Activated B cell treated with CpG ODN at 0.5 μM for 24 hours (primary cell): ENCODE measurements around the gene NT5DC3. TPM values are rescaled to one million over a fixed set of nuclear protein-coding genes. Genes with fewer than 3 reads are reported as not detected.

ENCODE experiments used
- ATAC-seq: fragments of 200-7000 bp; cut with Tn5 transposase; one replicate; pipeline ENCODE4 v1.10.0; 2021; ENCODE audit warnings: low read depth, mild to moderate bottlenecking, moderate library complexity
- CTCF ChIA-PET: fragments of 350-600 bp; sonication (Branson Sonifier 250); formaldehyde crosslinking; loops from one replicate; lab custom pipeline; 2021; ENCODE audit warnings: antibody characterized with exemption; lab: Charles Lee
- POLR2A ChIA-PET: fragments of 350-600 bp; sonication (Branson Sonifier 250); formaldehyde crosslinking; loops from one replicate; lab custom pipeline; 2021; ENCODE audit warnings: antibody characterized with exemption; lab: Charles Lee
- DNase-seq: peaks from one replicate; pipeline ENCODE4 v3.0.0; 2022
- H3K27ac Mint-ChIP-seq: one replicate; pipeline ENCODE4 v1.8.0; 2020; ENCODE audit warnings: mixed read lengths
- H3K27me3 Mint-ChIP-seq: one replicate; pipeline ENCODE4 v1.8.0; 2021; ENCODE audit warnings: mixed read lengths
- H3K36me3 Mint-ChIP-seq: one replicate; pipeline ENCODE4 v1.8.0; 2021; ENCODE audit warnings: low read depth, mixed read lengths
- H3K4me1 Mint-ChIP-seq: one replicate; pipeline ENCODE4 v1.8.0; 2021; ENCODE audit warnings: mixed read lengths
- H3K4me3 Mint-ChIP-seq: one replicate; pipeline ENCODE4 v1.8.0; 2020; ENCODE audit warnings: mild to moderate bottlenecking, mixed read lengths
- H3K9me3 Mint-ChIP-seq: one replicate; pipeline ENCODE4 v1.8.0; 2020; ENCODE audit warnings: mixed read lengths
- CTCF ChIP-seq: fragments of 200-600 bp; IDR thresholded peaks from one replicate; pipeline ENCODE4 v1.8.0; 2022; ENCODE audit warnings: antibody characterized with exemption, mild to moderate bottlenecking
- intact Hi-C: fragments of 100-400 bp; cut with micrococcal nuclease; formaldehyde crosslinking; loops from one replicate; pipeline ENCODE4 v1.15.1; 2024
- total RNA-seq: library from RNA; stranded (reverse); gene quantifications from 2 replicates; pipeline ENCODE4 v1.2.3, GENCODE V29; 2022

Gene NT5DC3
- total RNA-seq, 1 donor from 2014 or later: 11.6 TPM

GRCh38 chr12:103846415-103846814 is 5.4 kb upstream of the NT5DC3 start:
- TF ChIP-seq CTCF: no peak
- CTCF ChIA-PET: no interaction called here
- DNase-seq (no peak), ATAC-seq (no peak)
- no peak overlapping the region for H3K4me3 Mint-ChIP-seq
- H3K36me3 Mint-ChIP-seq: no peaks in the 10 kb centered on the region
- intact Hi-C loops: no loop called here
- H3K27me3 Mint-ChIP-seq: no peaks in the 10 kb centered on the region
- no peaks in the 10 kb centered on the region for H3K9me3 Mint-ChIP-seq
- no peak overlapping the region for H3K27ac Mint-ChIP-seq
- POLR2A ChIA-PET: no interaction called here
- H3K4me1 Mint-ChIP-seq: peaks cover 7% of the 10 kb centered on the region

DNA sequence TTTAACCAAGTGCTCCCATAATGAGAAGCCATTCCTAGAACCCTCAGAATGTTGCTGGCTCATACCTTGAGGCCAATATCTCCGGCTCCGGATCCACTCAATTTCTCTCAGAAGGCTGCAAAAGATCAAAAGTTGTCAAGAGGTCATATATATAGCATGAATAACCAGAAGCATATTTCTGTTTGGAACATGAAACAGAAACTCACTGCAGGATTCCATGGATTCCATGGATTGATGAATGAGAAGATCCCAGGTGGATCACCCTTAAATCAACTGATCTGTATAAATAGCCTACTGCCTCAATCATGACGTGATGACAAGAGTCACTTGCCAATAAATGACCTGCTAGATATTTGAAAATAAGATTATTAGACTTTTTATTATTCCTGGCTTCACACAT is 3.3 kb upstream of the NT5DC3 start:
- H3K9me3 Mint-ChIP-seq: no peaks in the 10 kb centered on the region
- H3K27me3 Mint-ChIP-seq: no peaks in the 10 kb centered on the region
- no peaks in the 10 kb centered on the region for H3K36me3 Mint-ChIP-seq
- POLR2A ChIA-PET: no interaction called here
- H3K4me1 Mint-ChIP-seq: peaks cover 19% of the 10 kb centered on the region
- no peak overlapping the region for H3K27ac Mint-ChIP-seq
- no peak for DNase-seq
- CTCF ChIA-PET: no interaction called here
- H3K4me3 Mint-ChIP-seq: no peak overlapping the region
- ATAC-seq: no peak
- TF ChIP-seq CTCF: no peak
- intact Hi-C loops: loop anchor here (5.0 kb wide), 1 partner anchor 1782 kb away; the partner anchor contains the start of gene WASHC3

GRCh38 chr12:103841690-103842584 is 903 bp upstream of the NT5DC3 start:
- H3K27ac Mint-ChIP-seq: peak overlapping the region; percentile 50
- intact Hi-C loops: loop anchor here (1.0 to 5.0 kb wide), 5 partner anchors 37 to 1780 kb away; partner anchors contain the start of genes HCFC2, HSP90B1 and WASHC3
- peaks cover 5% of the 10 kb centered on the region for H3K36me3 Mint-ChIP-seq
- H3K4me1 Mint-ChIP-seq: peaks cover 32% of the 10 kb centered on the region
- H3K9me3 Mint-ChIP-seq: no peaks in the 10 kb centered on the region
- TF ChIP-seq CTCF: no peak
- DNase-seq (no peak), ATAC-seq (no peak)
- peak overlapping the region; percentile 84 for H3K4me3 Mint-ChIP-seq
- ChIA-PET POLR2A (interaction anchor here (1.4 to 4.0 kb wide), 4 partner anchors 9 to 1266 kb away, joined by 3 to 36 read pairs (median 16); partner anchors contain the start of genes HSP90B1, TDG and WASHC4), CTCF (interaction anchor here (1.3 kb wide), 1 partner anchor 9 kb away, joined by 4 read pairs; no protein-coding TSS in a partner anchor)
- no peaks in the 10 kb centered on the region for H3K27me3 Mint-ChIP-seq

GRCh38 chr12:103840462-103840875 is 565 bp downstream of the NT5DC3 start:
- POLR2A ChIA-PET: interaction anchor here (0.5 to 4.0 kb wide), 6 partner anchors 8 to 1267 kb away, joined by 3 to 36 read pairs (median 9); partner anchors contain the start of genes HSP90B1, TDG and WASHC4
- peak; percentile 32 for ATAC-seq
- DNase-seq: no peak
- intact Hi-C loops: loop anchor here (1.0 to 5.0 kb wide), 3 partner anchors 8 to 1778 kb away; partner anchors contain the start of gene WASHC3
- Mint-ChIP-seq H3K9me3 (no peaks in the 10 kb centered on the region), H3K27ac (peak overlapping the region; percentile 84), H3K4me3 (peak overlapping the region; percentile 89), H3K27me3 (no peaks in the 10 kb centered on the region), H3K36me3 (peaks cover 5% of the 10 kb centered on the region), H3K4me1 (peaks cover 35% of the 10 kb centered on the region)
- no peak for TF ChIP-seq CTCF
- CTCF ChIA-PET: interaction anchor here (1.3 kb wide), 1 partner anchor 8 kb away, joined by 4 read pairs; no protein-coding TSS in a partner anchor
